DMS79 treated with DMSO at 0.1 percent for 48 hours (cell line): ENCODE data around the gene CCDC178.
"Not testable (repeated sequence)": the region's sequence is repeated elsewhere in the genome, so short reads cannot be mapped to it uniquely, and the experiment has no call there.

Experiments
- DNase-seq: peaks from one replicate; lab custom pipeline; 2025; lab: John Stamatoyannopoulos, UW

The CCDC178 gene, protein sequence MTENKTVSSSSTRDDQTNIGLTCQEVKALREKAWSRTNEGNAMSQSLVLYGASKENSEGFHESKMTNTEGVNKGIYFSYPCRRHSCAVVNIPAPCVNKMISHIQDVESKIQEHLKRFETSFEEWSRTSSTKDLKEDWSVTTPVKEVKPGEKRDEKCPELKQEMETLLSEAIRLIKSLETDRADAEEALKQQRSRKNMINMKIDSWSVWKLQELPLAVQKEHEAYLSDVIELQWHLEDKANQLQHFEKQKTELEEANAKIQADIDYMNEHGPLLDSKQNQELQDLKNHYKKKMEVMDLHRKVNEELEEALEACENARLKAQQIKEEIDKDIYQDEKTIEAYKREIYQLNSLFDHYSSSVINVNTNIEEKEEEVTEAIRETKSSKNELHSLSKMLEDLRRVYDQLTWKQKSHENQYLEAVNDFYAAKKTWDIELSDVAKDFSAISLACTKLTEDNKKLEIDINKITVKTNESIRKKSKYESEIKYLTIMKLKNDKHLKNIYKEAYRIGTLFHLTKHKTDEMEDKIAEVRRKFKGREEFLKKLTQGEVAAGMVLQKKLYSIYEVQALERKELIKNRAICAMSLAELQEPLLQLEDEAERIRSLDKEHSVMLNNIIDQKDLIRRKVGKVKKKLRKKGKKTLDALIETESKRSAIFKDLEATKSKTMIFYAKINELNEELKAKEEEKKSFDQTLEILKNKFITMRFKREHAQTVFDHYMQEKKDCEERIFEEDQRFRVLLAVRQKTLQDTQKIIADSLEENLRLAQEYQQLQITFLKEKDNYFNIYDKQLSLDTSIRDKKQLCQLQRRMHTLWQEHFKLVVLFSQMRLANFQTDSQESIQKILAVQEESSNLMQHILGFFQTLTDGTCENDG

DNA sequence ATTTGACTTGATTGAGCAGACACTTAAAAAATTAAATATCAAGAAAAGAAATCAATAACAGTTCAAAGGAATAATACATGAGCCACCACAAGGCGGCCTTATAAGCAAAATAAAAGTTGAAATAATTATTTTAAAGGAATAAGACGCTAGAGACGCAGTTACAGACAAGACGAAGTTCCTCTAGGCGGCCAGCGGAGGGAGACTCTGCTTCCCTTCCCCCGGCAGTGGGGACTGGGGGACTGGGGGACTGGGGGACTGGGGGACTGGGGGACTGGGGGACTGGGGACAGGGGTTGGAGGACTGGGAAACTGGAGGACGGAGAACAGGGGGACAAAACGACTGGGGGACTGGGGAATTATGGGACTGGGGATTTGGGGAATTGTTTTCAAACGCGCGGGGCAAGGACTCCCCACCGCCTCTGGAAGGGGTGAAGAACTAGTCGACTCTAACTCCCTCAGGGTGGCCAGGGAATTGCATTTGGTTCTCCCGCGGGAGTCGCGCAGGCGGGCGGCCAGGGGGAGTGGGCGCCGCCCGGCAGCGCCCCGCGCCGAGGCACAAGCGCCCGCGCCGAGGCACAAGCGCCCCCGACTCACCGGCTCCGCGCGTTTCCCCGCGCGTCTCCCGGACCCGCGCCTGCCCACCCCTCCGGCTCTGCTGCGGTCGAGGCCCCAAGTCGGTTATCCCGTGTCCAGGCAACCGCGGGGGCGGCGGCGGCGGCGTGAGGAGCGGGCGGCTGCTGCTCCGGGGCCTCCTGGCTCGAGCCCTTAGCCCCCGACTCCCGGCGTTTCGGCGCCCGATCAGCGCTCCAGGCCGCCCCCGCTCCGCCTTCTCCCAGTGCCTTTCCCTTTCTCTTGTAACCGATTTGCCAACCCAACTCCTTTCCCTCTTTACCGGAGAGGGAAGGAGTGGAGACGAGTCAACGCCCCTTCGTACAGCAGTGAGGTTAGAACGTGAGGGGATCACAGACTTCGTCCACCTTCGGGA lies at the start of gene CCDC178:
TSS of gene CCDC178 (minus strand) at position 662 of the 984 bp plus-strand sequence. CDS start 28,633 bp downstream, outside the sequence.
- DNase-seq, result peak; percentile 63

GRCh38 chr18:33483908-33484307 lies 43.4 kb upstream of the CCDC178 start:
- no peak for DNase-seq

DNA sequence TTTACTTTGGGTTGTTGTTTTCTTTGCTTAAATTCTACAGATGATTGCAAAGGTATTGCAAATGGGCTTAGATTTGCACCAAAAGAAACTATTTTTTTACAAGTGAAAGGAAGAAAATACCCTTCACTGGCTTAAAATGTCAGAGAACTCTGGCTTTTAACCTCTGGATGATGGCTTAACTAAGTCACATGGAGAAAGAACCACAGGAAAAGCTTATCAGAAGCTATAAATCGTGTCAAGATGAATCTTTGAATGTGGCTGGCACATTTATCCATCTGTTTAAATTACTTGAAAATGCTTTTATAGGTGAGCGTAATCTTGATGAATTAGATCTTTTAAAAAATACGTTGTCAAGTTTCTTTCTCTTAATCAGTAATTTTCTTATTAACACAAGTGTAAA lies 32.0 kb upstream of the CCDC178 start:
- DNase-seq, result no peak

DNA sequence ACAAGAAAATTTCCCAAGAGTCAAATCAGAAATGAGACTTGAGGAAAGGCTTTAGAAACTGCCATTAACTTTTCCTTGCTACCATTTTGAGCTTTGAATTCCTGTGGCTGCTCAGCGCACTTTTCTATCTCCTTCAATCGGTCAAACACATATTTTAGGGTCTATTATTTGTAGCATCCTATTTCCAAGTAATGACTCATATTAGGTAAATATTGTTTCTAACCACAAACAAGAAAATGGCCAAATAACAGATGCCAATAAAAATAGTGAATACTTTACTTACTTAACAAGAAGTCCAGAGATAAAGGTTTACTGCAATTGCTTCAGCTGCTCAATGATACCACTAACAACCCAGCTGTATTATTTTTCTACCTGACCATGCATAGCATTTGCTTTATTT lies 29.7 kb upstream of the CCDC178 start:
- DNase-seq, result no peak

DNA sequence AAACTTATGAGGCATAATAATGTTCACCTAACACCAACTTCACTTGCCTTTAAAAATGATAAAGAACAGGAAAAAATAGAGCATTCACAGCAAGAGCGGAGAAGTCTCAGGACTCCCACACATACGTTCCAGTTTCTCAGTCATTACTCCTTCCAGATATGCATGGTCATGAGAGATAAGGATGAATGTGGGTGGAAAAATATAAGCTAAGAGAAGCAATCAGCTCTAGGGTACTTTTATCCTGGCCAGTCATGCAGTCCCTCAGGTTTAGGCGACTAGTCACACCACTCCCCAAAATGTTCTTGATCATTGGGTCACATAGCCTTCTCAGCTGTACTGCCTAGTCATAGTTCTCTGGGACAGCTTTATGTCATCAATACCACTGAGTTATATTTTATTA lies 29.2 kb upstream of the CCDC178 start:
- no peak for DNase-seq

DNA sequence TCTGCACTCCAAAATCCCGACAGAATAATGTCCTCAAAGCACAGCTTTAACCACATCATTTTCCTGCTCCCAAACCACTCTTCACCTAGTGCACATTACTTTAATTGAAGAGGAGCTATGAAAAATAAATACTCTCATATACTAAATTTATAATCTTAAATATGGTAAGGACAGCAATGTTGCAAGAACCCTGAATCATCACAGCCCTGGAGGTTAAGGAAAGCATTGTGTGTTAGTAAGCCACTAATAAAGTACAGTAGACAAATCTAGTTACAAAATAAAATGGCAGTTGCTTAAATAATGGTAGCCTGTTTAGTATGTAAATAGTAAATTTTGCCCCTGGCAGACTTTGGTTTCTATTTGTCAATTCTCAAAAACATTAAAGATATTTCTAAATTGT lies 27.0 kb upstream of the CCDC178 start:
- DNase-seq, result no peak

- DNase-seq, result no peak
Measured at GRCh38 chr18:33466822-33467221, 26.3 kb upstream of the CCDC178 start.

GRCh38 chr18:33460681-33461080 lies 20.2 kb upstream of the CCDC178 start:
- no peak for DNase-seq

GRCh38 chr18:33459612-33460011 lies 19.1 kb upstream of the CCDC178 start:
- DNase-seq, result no peak

GRCh38 chr18:33446604-33447003 lies 6.1 kb upstream of the CCDC178 start:
- DNase-seq, result no peak

DNA sequence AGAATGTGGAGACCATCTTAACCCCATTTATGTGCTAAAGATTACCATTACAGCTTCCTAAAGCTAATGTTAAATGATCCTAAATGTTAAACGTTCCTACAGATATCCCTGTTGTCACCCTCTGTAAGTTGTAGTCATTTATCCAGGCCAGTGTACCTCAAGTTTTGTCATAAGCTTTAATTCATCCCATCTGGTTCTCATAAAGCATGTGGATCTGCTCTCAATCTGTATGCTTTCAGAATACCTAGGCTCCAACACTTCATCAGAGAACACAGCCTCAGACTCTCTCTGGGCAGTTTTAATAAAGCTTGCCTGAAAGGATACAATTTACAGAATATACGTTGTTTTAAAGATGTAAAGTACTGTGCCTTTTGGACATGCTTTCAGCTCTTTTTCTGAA lies 4.2 kb upstream of the CCDC178 start:
- no peak for DNase-seq

- no peak for DNase-seq
Measured at GRCh38 chr18:33432857-33433256, 7.7 kb downstream of the CCDC178 start.

DNA sequence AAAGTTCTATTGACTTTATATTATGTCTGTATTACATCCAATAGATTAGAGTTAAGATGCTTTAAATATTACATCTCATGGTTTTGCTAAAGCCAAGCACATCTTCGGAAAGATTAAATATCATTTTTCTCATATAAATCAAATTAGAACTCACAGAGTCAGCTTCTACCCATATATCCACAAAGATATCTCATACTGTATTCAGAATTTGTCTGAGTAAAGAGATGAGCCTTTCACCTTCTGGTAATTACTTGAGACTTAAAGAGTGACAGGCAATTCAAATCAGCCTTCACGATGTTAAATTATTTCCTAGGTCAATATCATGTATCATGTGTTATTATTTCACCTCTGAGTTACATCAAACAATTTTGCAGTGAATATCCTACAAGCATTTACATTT lies 13.0 kb downstream of the CCDC178 start:
- DNase-seq, result no peak

DNA sequence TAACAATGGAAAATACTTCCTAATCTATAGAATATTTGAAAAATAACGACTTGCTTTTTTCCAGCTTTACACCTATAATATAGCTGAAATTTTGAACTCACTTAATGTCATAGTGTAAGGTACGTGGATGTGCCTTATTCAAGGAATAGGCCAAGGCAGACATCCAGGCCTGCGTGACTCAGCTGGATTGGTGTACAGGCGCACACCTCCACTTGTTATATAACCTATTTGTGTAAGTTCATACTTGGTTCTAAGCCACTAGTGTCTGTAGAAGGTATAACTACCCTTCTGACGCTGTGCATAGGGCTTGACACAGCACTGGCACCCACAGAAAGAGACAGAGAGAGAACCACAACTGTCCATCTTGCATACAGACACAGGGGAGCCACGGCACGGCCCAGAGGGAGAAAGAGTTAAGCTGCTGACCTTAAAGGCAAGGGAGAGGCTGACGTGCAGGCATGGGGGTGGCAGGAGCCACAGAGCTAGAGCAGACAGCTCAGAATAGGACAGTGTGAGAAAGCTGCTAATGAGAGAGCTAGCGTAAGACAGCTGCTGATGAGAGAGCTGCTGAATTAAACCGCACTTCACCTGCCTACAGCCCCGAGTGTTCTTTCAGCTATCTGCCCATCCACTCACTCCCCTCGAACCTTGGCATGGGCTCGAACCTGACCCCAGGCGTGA lies 16.1 kb downstream of the CCDC178 start:
- DNase-seq, result no peak

DNA sequence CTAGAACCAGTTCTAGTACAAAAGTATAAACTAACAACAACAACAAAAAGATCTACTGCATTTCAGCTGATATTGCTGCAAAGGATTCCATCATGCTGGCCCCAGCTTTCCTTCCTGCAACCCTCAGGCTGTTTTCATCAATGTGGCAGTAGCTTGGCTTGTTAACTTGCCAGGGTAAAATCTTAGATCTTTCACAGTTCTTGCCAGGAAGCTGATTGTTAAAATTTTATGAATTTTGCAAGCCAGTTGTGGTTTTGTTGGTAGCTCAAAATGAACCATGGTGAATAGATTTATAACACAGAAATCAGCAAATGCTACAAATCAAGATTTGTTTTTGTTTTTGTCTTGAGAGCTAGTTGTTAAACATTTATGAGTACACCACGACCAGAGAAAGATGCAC lies 19.3 kb downstream of the CCDC178 start:
- no peak for DNase-seq

GRCh38 chr18:33404244-33404873 lies 36.2 kb downstream of the CCDC178 start:
- DNase-seq, result no peak

DNA sequence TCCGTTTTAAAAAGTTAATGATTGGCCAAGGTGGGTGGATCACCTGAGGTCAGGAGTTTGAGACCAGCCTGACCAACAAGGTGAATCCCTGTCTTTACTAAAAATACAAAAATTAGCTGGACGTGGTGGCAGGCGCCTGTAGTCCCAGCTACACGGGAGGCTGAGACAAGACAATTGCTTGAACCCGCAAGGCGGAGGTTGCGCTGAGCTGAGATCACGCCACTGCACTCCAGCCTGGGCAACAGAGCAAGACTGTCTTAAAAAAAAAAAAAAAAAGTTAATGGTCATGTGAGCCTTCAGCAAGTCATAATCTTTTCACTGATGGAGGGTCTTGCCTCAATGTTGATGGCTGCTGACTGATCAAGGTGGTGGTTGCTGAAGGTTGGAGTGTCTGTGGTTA lies 41.6 kb downstream of the CCDC178 start:
- not testable (repeated sequence) for DNase-seq

GRCh38 chr18:33375829-33376228 lies 64.7 kb downstream of the CCDC178 start:
- peak; percentile 81 for DNase-seq

- peak; percentile 96 for DNase-seq
Measured at GRCh38 chr18:33372442-33372841, 68.1 kb downstream of the CCDC178 start.

DNA sequence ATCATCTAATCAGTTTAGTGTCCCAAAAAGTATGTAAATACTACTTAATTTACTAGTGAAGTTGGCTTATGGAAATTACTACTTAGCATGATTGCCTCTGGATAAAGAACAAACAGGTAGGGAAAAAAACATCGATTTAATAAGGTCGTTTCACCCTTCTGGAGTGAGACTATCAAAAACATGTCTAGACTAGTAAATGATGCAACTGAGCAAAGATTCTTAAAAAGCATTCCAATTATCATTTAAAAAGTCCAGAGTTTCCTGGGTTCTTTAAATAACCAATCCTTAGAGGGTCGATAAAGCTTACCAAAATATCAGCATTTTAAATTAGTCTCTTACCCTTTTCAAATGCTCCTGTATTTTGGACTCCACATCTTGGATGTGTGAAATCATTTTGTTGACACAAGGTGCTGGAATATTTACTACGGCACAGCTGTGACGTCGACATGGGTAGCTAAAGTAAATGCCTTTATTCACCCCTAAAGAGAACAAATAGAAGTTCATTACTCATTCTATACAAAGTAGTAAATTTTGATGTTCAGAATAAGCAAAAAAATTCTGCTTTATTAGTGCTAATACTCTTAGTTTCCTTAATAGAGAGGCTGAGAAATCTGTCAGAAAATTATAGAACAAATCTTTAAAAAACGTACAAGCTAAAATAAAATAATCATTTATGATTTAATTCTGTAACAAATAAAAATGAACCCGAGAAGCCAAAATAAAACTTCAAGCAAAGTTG lies 70.6 kb downstream of the CCDC178 start:
- DNase-seq, result peak; percentile 85
